Gastrocnemius medialis (tissue), 4 donors: Measurements from ENCODE around the gene FBXO42. TPM values are rescaled to one million over a fixed set of nuclear protein-coding genes. Genes with fewer than 3 reads are reported as not detected.

Experiments used
- ATAC-seq, 2 donors: fragments of 150-250 bp; one replicate each; pipeline ENCODE4 v1.9.1; 2016
- DNase-seq, 2 donors: peaks; one replicate each; pipeline ENCODE4 v3.0.0-alpha.2; 2019
- H3K27ac ChIP-seq, 4 donors: fragments of 200-600 bp; sonication (generic); 1 replicate in 1 of 4; 2 replicates in 3 of 4; pipeline ENCODE4 v1.5.1; 2016 to 2018; ENCODE audit warnings: mild to moderate bottlenecking in 2 of 4, moderate library complexity in 1 of 4
- H3K27me3 ChIP-seq, 3 donors: fragments of 200-600 bp; sonication (generic) in 2 of 3; 1 replicate in 1 of 3; 2 replicates in 2 of 3; pipeline versions ENCODE4 v1.5.1 to v1.6.0; 2016 to 2019; ENCODE audit warnings: mild to moderate bottlenecking in 1 of 3, moderate library complexity in 1 of 3
- H3K36me3 ChIP-seq, 2 donors: fragments of 200-600 bp; sonication (generic) in 1 of 2; one replicate each; pipeline ENCODE4 v1.5.1; 2017 to 2018
- H3K4me1 ChIP-seq, 2 donors: fragments of 200-600 bp; sonication (generic) in 1 of 2; one replicate each; pipeline ENCODE4 v1.5.1; 2016 to 2017; ENCODE audit warnings: mild to moderate bottlenecking in 2 of 2
- H3K4me3 ChIP-seq, 4 donors: fragments of 200-600 bp; sonication (generic) in 3 of 4; 1 replicate in 1 of 4; 2 replicates in 3 of 4; pipeline ENCODE4 v1.5.1; 2016 to 2019; ENCODE audit warnings: mild to moderate bottlenecking in 2 of 4
- H3K9me3 ChIP-seq, 3 donors: fragments of 200-600 bp; sonication (generic) in 2 of 3; 1 replicate in 1 of 3; 2 replicates in 2 of 3; pipeline ENCODE4 v1.5.1; 2016 to 2019
- POLR2A ChIP-seq, 2 donors: fragments of 450-650 bp; IDR thresholded peaks; one replicate each; pipeline ENCODE4 v1.6.1; 2017; ENCODE audit warnings: antibody characterized with exemption in 2 of 2, mild to moderate bottlenecking in 2 of 2, moderate library complexity in 2 of 2
- in situ Hi-C, 4 donors: fragments of 200-750 bp; cut with MboI; loops; one replicate each; pipeline versions ENCODE4 v1.15.0 to v1.8.0; 2017; ENCODE audit warnings: low sequenced_read_pairs in 4 of 4
- intact Hi-C: fragments of 100-400 bp; cut with DNase I; formaldehyde crosslinking; loops from one replicate; pipeline ENCODE4 v1.15.1; 2023; ENCODE audit warnings: low total_unique reads
- total RNA-seq, 4 donors: library from RNA; depleted of rRNA; stranded (reverse); fragments of >200 nt; gene quantifications; one replicate each; pipeline versions ENCODE4 v1.1.0 to v1.2.3, GENCODE V29; 2016
- TF ChIP-seq, protein P1 (sequence below), 5 experiments: fragments of 450-650 bp in 3 of 5; fragments of 200-600 bp in 2 of 5; sonication (generic) in 2 of 5; IDR thresholded peaks in 4 of 5; conservative IDR thresholded peaks in 1 of 5; 1 replicate in 4 of 5; 2 replicates in 1 of 5; pipeline ENCODE4 v1.5.1; 2016 to 2019; ENCODE audit warnings: antibody characterized with exemption in 5 of 5, mild to moderate bottlenecking in 3 of 5, moderate library complexity in 3 of 5

Gene FBXO42
- 10 to 100 TPM; 23.1 to 32.4 (median 27.2) TPM for total RNA-seq

DNA sequence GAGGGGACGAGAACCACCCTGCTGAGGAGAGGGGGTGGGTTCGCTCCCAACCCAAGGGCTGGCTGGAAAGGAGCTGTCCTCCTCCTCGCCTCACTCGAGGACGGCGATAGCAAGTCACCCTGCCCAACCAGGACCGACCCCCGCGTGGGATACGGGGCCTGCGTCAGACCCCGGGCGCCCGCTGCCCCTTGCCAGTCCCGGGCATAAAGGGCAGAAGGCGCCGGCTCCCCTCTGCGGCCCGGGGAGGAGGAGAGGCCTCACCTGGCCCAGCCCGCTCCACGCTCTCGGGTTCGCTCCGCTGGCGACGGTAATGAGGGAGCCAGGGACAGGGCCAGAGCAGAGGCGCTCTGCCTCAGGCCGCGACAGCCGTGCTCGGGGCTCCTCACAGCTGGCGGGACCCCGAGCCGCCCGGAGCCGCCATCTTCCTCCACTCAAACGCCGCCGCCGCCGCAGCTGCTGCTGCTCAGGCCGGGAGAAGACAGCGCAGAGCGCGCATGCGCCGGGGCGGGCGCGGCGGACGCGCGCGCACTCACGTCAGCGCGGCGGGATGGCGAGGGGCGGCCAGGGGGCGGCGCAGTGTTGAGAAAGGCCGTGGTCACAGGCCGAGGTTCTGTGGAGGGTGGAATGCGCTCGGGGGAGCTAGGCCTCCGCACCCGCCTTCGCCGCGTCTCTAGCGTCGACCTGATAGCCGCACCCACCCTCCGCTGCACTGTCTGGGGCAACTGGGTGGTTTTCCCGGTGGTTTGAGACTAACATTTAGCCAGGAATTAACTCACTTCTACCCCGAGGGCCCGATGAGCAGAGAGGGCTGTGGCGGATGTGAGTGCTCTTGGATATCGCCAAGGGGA is at the start of gene FBXO42:
Gene FBXO42 (minus strand): TSS at position 487 of the 848 bp plus-strand sequence. CDS start 37,062 bp downstream, outside the sequence.
- TF ChIP-seq POLR2A (IDR thresholded peaks at IDR 0.05) = peak; percentile 89 to 96
- TF ChIP-seq, protein P1, sequence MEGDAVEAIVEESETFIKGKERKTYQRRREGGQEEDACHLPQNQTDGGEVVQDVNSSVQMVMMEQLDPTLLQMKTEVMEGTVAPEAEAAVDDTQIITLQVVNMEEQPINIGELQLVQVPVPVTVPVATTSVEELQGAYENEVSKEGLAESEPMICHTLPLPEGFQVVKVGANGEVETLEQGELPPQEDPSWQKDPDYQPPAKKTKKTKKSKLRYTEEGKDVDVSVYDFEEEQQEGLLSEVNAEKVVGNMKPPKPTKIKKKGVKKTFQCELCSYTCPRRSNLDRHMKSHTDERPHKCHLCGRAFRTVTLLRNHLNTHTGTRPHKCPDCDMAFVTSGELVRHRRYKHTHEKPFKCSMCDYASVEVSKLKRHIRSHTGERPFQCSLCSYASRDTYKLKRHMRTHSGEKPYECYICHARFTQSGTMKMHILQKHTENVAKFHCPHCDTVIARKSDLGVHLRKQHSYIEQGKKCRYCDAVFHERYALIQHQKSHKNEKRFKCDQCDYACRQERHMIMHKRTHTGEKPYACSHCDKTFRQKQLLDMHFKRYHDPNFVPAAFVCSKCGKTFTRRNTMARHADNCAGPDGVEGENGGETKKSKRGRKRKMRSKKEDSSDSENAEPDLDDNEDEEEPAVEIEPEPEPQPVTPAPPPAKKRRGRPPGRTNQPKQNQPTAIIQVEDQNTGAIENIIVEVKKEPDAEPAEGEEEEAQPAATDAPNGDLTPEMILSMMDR (IDR thresholded peaks at IDR 0.05 in 4 of 5, conservative IDR thresholded peaks at IDR 0.05 in 1 of 5) = peak; percentile 26 to 67 (median 43)
- DNase-seq (peak; percentile 76 to 88), ATAC-seq (peak; percentile 91 to 93)
- Histone ChIP-seq H3K27me3 (no peaks in the 10 kb centered on the region), H3K27ac (peak within 1 kb of the TSS; percentile 95 to 99 (median 97)), H3K36me3 (no peaks in the 10 kb centered on the region), H3K9me3 (no peaks in the 10 kb centered on the region), H3K4me3 (peak within 1 kb of the TSS; percentile 83 to 100 (median 96)), H3K4me1 (peaks cover 34 to 36% of the 10 kb centered on the region in 2 donors)
- intact Hi-C loops (loop anchor here (5.0 kb wide), 2 partner anchors 65 to 115 kb away; partner anchors contain the start of gene CPLANE2), in situ Hi-C loops (loop anchor here (10.0 to 25.0 kb wide), 4 partner anchors 57 to 265 kb away; partner anchors contain the start of gene CPLANE2 (in 2 of the 4))

DNA sequence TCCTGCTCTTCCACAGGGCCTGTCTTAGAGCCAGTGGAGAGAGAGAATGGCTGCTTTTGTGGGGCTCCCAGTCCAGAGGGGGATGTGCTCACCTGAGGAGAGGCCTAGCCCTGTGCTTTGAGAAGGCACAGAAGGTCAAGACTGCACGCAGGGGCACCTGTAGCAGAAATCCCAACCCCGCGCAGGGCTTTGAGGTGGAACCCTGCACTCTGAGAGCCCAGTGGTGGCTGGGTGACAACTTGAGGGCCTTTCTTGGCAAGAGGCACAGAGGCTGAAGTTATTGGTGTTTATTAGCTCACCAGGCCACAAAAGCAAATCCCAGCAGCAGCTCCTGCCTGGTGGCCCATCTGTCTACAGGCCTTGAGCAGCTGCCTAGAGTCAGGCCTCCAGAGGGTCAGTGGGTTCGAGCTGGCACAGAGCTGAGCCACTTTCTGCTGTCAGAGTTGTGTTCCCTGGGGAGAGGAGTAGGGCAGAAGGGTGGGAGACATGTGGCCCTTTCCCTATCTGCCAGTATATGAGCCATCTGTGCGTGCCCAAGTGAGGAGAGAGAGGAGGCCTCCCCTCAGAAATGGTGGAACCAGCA is 46.2 kb upstream of the FBXO42 start:
- Histone ChIP-seq H3K27me3 (no peaks in the 10 kb centered on the region), H3K27ac (no peak overlapping the region), H3K36me3 (peaks cover 0 to 29% of the 10 kb centered on the region in 2 donors), H3K4me3 (no peak overlapping the region), H3K4me1 (peaks cover 15 to 18% of the 10 kb centered on the region in 2 donors), H3K9me3 (no peaks in the 10 kb centered on the region)
- intact Hi-C loops (no loop called here), in situ Hi-C loops (no loop called here)
- ATAC-seq (no peak), DNase-seq (no peak)
- TF ChIP-seq, protein P1 (IDR thresholded peaks at IDR 0.05 in 4 of 5, conservative IDR thresholded peaks at IDR 0.05 in 1 of 5) = no peak

DNA sequence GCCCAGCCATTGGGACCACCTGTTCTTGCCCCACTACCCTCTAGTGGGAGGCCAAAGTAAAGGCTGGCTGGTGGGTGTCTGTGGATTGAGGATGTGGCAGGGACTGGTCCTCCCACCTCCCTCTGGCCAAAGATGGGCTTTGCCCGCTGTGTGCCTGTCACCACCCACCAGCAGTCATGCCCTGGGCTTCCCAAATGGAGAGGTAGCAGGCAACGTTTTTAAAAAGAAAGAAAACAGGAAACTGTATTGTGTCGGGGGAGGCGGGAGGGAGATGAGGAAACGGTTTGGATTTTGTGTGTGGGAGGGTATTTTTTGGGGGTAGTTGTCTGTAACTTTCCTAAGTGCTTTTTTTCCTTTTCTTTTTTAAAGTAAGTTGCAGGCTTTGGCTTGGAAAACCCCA is 44.8 kb upstream of the FBXO42 start:
- H3K36me3 ChIP-seq = peaks cover 0 to 32% of the 10 kb centered on the region in 2 donors
- intact Hi-C loops = no loop called here
- peak overlapping the region in 2 of 4 donors; percentile 27 to 50 for H3K27ac ChIP-seq

DNA sequence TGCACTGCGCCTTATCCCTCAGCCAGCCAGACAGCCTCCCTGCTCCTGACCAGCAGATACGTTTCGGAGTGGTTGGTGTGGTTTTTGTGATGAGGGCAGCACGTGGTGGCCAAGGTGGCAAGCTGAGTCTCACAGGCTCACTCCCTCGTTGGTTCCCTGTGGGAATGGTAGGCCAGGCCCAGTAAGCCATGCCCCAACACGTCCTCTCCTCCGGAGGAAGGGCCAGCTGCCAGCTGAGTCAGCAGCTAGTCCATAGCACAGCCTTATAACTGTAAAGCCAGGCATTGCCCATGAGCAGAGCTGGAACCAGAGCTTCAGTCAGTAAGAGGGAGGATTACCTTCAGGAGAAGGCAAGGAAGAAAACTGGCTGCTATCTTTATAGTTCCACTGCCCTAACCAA is 44.3 kb upstream of the FBXO42 start:
- in situ Hi-C loops = no loop called here
- TF ChIP-seq, protein P1 (IDR thresholded peaks at IDR 0.05 in 4 of 5, conservative IDR thresholded peaks at IDR 0.05 in 1 of 5) = no peak
- TF ChIP-seq POLR2A (IDR thresholded peaks at IDR 0.05) = no peak
- H3K27ac ChIP-seq = peak overlapping the region in 2 of 4 donors; percentile 40 to 50

More for the DNA sequence above, 44.8 kb upstream of the FBXO42 start:
- Histone ChIP-seq H3K4me1 (peaks cover 29 to 30% of the 10 kb centered on the region in 2 donors), H3K27me3 (no peaks in the 10 kb centered on the region), H3K4me3 (no peak overlapping the region), H3K9me3 (no peaks in the 10 kb centered on the region)
- in situ Hi-C loops = no loop called here
- ATAC-seq (no peak), DNase-seq (no peak)
- TF ChIP-seq, protein P1 (IDR thresholded peaks at IDR 0.05 in 4 of 5, conservative IDR thresholded peaks at IDR 0.05 in 1 of 5) = no peak
- no peak for TF ChIP-seq POLR2A (IDR thresholded peaks at IDR 0.05)

More for the DNA sequence above, 44.3 kb upstream of the FBXO42 start:
- Histone ChIP-seq H3K4me3 (no peak overlapping the region), H3K9me3 (no peaks in the 10 kb centered on the region), H3K36me3 (peaks cover 0 to 32% of the 10 kb centered on the region in 2 donors), H3K4me1 (peaks cover 34 to 36% of the 10 kb centered on the region in 2 donors), H3K27me3 (no peaks in the 10 kb centered on the region)
- intact Hi-C loops = no loop called here
- peak; percentile 29 to 51 for DNase-seq
- peak; percentile 53 to 59 for ATAC-seq
